Fibroblast of skin of left biceps (primary cell): ENCODE measurements around the gene ATG9B.

Experiments used
- DNase-seq, 2 experiments: peaks; one replicate each; pipeline ENCODE4 v3.0.0-alpha.2; 2013; ENCODE audit warnings: low read depth in 2 of 2

ATG9B gene

GRCh38 chr7:150979713-150980390, 44.4 kb downstream of the ATG9B start:
- no peak for DNase-seq

GRCh38 chr7:150978126-150978789, 46.0 kb downstream of the ATG9B start, which contains the start of gene KCNH2:
Gene KCNH2, minus strand, starts transcription at chr7:150978321. Its CDS starts 408 bp downstream, at chr7:150977913.
- DNase-seq = no peak

DNA sequence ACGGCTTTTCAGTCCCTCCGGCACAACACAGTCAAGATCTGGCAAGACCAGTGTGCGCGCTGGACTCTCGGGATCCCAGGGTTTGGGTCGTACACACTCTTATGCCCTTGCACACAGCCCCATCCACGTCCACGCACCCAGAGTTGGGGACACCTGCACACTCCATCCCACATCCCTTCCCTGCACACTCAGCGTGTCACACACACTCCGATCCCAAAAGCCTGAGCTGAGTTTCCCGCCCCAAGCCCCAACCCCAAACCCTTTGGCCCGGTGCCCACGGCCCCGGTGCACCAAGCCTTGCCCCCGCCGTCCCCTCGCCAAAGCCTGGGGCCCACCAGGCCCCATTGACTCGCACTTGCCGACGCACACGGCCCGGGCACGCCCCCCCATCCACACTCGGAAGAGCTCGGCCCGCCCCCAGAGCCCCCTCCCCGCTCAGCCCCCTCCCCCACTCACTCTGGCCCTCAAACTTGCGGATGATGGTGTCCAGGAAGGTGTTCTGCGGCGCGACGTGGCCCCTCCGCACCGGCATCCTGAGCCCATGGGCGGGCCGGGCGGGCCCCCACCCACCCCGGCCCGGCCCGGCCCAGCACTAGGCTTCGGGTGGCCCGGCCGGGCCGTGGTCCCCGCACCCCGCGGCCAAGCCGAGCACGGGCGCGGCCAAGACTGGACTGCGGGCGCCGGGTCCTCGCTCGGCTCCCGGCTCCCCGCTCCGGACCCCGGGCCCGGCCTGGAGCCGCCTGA, 46.7 kb downstream of the ATG9B start:
- no peak for DNase-seq

DNA sequence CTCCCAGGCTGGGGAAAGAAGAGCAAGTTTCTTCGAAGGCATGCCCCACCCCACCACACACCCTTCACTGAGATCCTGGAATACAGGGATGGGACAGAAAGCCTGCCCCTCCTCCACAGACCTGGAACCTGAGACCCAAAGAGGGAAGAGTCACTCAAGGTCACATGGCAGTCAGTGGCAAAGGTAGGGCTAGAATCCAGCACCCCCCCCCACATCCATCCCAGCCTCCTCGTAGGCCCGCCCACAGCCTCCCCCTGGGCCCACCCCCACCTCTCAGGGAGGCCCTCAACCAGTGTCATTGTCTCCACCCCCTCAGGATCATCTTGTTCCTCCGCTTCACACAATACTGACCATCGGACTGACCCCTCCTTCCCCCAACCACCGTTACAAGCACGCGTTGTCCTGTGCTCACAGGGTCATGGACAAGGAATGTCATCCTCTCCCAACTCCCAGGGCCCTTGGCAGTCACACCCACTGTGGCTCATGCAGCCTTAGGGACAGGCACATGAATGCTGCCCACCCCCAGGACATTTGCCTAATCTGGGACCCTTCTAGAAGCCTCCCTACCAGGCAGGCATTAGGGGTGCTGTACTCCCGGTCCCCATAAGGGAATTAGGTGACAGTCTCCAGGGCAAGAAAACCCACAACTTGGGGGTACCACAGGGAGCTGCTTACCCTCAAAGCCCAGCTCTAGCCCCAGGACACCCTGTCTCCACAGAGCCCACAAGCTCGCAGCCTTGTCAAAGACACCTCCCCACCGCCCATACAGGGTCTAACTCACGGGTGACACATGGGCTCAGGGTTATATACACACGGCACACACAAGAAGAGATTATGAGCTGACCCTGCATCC, 47.5 kb downstream of the ATG9B start:
- no peak for DNase-seq

GRCh38 chr7:150975536-150976319, 48.6 kb downstream of the ATG9B start:
- no peak for DNase-seq

DNA sequence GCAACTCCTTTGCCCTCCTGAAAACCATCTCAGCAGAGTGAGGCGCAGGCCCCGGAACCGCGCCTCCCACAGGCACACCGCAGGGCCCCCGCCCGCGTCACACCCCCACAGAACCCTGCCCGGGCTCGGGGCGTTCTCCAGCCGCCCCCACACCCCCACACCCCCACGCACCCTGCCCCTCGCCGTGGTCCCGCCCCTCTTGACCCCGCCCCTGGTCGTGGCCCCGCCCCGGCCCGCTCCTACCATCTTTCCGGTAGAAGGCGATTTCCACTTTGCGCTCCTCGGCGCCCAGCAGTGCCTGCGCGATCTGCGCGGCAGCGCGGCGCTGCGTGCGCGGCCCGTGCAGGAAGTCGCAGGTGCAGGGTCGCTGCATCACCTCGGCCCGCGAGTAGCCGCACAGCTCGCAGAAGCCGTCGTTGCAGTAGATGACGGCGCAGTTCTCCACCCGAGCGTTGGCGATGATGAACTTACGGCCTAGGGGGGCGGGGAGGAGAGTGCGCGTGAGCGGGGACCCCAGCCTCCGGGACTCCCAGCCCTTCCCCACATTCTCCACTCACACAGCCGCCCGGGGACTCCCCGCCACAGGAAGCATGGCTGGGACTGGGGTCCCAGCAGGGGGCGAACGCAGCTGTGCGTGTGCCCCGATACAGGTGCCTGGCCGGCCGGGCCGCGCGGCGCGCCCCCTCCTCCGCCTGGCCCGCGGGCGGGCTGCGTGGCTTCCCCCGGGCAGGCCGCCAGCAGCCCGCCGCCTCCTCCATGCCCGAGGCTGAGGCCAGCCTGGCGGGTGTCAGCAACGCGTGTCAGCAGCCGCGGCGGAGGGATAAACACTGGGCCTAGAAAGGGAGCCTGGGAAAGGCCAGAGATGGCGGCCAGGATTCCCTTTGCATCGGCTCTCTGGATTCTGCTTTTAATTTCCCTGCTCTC, 49.6 kb downstream of the ATG9B start:
- no peak for DNase-seq

- no peak for DNase-seq
These were observed 50.5 kb downstream of the ATG9B start for GRCh38 chr7:150973571-150974451.

DNA sequence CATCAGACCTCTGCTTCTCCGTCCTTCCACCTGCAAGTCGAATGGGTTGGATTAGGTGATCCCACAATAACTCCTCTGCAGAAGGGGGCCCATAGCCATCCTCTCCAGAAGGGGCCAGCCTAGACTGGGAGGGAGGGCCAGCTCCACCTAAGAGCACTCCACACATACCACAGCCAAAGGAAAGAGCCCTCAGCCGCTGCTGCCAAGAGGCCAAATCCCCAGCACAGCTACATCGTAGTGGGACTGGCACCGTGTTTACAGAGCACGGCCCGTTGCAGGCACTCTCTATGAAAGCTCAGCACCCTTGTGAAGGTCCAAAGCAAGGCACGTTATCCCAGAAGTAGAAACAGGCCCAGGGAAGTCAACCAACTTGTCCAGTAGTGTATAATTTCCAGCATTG, 51.6 kb downstream of the ATG9B start:
- DNase-seq = no peak

DNA sequence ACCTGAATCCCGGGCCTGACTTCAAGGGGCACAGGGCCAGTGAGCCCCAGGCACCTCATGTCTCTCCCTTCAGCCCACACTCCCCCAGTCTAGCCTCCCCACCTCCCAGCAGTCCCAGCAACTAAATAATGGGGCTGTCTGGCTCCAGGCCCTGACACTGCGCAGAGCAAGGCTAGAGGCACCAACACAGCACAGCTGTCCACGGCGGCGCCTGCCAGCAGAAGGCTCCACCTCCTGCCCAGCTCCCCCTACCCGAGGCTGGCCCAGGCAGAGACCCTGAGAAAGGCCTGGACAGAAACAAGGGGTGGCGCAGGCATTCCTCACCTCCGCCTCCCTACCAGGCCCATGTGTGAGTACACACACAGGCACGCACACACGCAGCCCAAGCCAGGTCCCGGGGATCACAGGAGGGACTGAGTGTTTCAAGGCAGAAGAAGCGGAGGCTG, 52.2 kb downstream of the ATG9B start:
- no peak for DNase-seq

GRCh38 chr7:150971242-150972022, 52.9 kb downstream of the ATG9B start:
- DNase-seq = no peak

GRCh38 chr7:150970424-150970823, 53.9 kb downstream of the ATG9B start:
- no peak for DNase-seq

- DNase-seq = no peak
These were observed 54.8 kb downstream of the ATG9B start for GRCh38 chr7:150969475-150969874.

DNA sequence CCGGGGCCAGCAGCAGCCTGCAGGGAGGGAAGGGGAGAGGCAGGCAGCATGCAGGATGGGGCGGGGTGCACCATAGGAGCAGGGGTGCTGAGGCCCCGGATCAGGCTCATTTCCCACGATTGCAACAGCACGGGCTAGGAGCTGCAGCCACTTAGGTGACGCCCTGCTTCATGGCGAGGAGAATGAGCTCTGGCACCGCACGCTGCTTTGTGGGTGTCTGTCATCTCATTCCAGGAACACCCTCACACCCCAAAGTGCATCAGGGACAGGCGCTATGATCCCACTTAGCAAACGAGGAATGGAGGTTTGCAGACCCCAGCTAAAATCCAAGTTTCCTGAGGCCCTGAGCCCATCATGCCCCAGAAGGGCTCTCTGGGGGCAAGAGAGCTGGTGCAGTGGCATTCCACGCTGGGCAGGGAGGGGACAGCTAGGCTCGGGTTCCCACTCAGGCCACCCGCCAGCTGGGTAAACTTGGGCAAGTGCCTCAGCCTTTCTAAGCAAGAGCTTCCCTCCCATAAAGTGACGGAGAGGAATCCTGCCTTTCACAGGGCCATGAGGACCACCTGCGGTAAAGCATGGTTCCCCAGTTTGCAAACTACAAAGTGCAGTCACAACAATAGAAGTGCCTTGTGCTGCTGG, 55.4 kb downstream of the ATG9B start:
- DNase-seq = no peak

GRCh38 chr7:150968056-150968733, 56.1 kb downstream of the ATG9B start:
- DNase-seq = no peak

DNA sequence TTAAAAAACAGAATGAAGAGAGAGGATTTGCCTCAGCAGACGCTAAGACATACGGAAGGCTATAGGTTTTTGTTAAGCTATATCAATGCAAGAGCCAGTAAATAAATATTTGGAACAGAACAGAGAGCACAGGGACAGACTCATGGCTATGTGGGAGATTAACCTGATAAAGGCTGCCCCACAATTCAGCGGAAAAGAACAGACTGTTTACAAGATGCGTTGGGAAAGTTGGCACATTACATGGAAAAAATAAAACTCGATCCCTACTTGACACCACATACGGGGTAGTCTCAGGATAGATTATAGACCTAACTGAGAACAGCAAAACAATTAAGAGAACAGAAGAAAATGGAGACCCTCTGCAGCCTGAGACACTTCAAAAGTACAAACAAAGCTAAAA, 56.9 kb downstream of the ATG9B start:
- DNase-seq = no peak

DNA sequence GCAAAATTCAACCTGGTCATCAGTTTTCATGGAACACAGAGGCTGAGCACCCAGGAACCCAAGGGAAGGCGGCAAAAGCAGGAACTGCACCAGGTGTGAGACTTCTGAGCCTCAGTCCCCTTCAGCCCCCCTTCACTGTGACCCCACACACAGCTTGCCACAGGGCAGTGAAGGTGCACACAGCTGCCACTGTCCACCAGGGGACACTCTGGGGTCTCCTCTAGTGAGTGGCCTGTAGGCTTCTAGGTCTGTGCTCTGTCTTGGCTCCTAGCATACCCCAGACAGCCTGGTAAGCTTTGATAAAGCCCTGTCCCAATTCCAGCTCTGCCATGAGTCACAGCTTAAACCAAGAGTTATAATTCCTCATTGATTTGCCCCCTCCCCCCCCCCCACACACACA, 58.3 kb downstream of the ATG9B start:
- no peak for DNase-seq

- DNase-seq = no peak
These were observed 58.9 kb downstream of the ATG9B start for GRCh38 chr7:150965273-150965830.
